HG03159 (cell line): ENCODE data around the gene PTPN5.

ENCODE experiments used
- ATAC-seq: cut with Tn5 transposase; IDR thresholded peaks from one replicate; pipeline ENCODE4 v1.9.1; 2021; ENCODE audit warnings: mild to moderate bottlenecking, moderate library complexity; ENCODE audit not compliant: unreplicated experiment

Gene PTPN5

GRCh38 chr11:18743365-18743764 lies 48.2 kb downstream of the PTPN5 start:
- ATAC-seq = no peak

- no peak for ATAC-seq
These were observed 49.8 kb downstream of the PTPN5 start for GRCh38 chr11:18741783-18742182.

- no peak for ATAC-seq
These were observed 51.9 kb downstream of the PTPN5 start for GRCh38 chr11:18739685-18740084.

- no peak for ATAC-seq
These were observed 54.0 kb downstream of the PTPN5 start for GRCh38 chr11:18737642-18738041.

GRCh38 chr11:18736590-18737148 lies 54.9 kb downstream of the PTPN5 start:
- ATAC-seq = no peak

GRCh38 chr11:18733202-18733601 lies 58.4 kb downstream of the PTPN5 start:
- ATAC-seq = no peak

GRCh38 chr11:18731949-18732821 lies 59.4 kb downstream of the PTPN5 start:
- peak; percentile 54 for ATAC-seq

- no peak for ATAC-seq
These were observed 60.2 kb downstream of the PTPN5 start for GRCh38 chr11:18731441-18731840.

- ATAC-seq = no peak
These were observed 61.6 kb downstream of the PTPN5 start for GRCh38 chr11:18730020-18730419.

- ATAC-seq = no peak
These were observed 62.2 kb downstream of the PTPN5 start for GRCh38 chr11:18729426-18729825.

GRCh38 chr11:18728658-18729057 lies 62.9 kb downstream of the PTPN5 start:
- ATAC-seq = no peak

GRCh38 chr11:18727479-18728236 lies 63.9 kb downstream of the PTPN5 start:
- ATAC-seq = peak; percentile 48

- no peak for ATAC-seq
These were observed 65.6 kb downstream of the PTPN5 start, which contains the start of gene IGSF22 for GRCh38 chr11:18726040-18726439. Gene IGSF22 (minus strand): TSS chr11:18726188. CDS start chr11:18724236, 1,952 bp downstream.

- no peak for ATAC-seq
These were observed 67.6 kb downstream of the PTPN5 start for GRCh38 chr11:18723991-18724390.

- ATAC-seq = no peak
These were observed 69.3 kb downstream of the PTPN5 start for GRCh38 chr11:18722293-18722637.

- peak; percentile 78 for ATAC-seq
These were observed 69.9 kb downstream of the PTPN5 start for GRCh38 chr11:18721561-18722292.

GRCh38 chr11:18720808-18721560 lies 70.6 kb downstream of the PTPN5 start:
- ATAC-seq = peak; percentile 53

GRCh38 chr11:18720091-18720807 lies 71.3 kb downstream of the PTPN5 start:
- no peak for ATAC-seq

GRCh38 chr11:18715476-18715875 lies 76.1 kb downstream of the PTPN5 start:
- ATAC-seq = no peak

- no peak for ATAC-seq
These were observed 77.2 kb downstream of the PTPN5 start for GRCh38 chr11:18714443-18714780.
